GM18520 (cell line): ENCODE measurements around the gene TPD52L1.

Experiments
- ATAC-seq: cut with Tn5 transposase; IDR thresholded peaks from one replicate; pipeline ENCODE4 v1.9.1; 2021; ENCODE audit not compliant: unreplicated experiment

Gene TPD52L1

DNA sequence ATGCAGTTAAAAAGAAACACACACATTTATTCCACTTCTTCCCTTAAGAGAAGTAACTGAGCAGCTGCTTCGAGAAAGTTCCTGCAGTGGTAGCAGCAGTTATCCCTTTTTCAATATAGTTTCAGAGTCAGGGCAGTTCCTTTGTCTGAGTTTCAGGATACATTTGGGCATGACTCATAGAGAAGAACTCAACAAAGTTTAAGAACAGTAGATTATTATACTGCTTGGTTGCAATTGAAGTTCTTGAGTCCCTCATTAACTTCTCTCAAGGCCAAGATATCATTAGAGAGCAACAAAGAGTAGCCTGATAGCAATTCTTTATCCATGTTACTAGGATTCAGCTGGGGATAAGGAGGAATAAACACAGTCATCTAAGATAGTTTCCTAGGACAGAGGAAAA, 54.4 kb downstream of the TPD52L1 start:
- no peak for ATAC-seq

DNA sequence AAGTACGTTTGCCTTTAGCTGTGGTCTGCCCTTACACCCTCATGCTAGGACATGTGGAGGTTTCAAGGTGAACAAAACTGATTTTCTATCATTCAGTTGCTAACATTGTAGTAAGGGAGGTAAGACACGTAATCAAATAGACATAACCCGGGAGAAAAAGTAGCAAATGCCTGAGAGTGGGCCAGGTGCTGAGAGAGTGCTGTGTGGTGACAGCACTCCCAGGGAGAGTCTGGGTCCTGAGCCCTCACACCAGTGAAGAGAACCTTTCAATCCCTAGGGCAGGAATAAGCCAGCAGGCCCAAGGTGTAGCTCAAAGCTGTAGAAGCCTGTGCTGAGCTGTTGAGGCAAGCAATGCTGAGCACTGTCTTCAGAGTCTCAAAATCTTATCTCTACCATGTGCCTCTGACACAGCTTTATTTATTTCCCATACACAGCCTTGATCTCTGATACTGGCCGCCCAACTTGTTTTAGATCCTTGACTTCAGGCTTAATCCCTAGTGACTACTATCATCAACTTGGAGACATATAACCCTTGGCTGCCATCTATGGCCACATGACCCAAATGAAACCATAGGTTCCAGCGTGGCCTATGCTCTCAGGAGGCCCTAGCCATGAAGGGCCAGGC, 55.2 kb downstream of the TPD52L1 start:
- no peak for ATAC-seq

DNA sequence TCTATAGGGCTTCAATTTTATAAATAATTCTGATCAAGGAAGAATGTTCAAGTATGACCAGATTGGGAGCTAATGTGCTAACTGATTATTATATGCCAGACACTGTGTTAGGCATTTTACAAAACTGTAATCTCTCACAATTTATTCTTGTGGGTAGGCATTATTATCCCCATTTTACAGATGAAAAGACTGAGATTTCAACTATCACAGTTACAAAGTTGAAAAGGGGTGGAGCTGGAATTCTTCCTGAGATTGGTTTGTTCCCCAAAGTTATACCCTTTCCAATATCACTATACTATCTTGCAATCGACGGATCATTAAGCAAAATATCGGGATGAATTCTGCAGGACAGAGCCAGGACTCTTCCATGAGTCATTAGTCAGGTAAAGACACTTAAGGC, 57.1 kb downstream of the TPD52L1 start:
- no peak for ATAC-seq

DNA sequence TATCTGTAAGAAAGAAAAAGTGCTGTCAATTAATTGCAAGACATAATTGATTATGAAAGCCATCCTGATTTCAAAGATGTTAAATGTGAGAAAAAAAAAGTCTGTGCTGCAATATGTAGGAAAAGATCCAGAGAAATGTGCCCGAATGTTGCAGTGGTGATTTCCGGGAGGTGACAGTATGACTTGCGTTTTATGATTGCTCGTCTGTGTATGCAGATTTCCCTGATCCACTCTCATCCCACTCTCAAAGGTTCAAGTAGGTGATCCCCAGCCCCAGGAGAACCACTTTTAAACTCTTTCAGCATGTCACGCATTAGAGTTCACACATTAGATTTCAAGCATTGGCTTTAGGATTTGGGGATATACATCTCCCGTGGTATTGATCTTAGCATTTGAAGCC, 57.8 kb downstream of the TPD52L1 start:
- no peak for ATAC-seq

DNA sequence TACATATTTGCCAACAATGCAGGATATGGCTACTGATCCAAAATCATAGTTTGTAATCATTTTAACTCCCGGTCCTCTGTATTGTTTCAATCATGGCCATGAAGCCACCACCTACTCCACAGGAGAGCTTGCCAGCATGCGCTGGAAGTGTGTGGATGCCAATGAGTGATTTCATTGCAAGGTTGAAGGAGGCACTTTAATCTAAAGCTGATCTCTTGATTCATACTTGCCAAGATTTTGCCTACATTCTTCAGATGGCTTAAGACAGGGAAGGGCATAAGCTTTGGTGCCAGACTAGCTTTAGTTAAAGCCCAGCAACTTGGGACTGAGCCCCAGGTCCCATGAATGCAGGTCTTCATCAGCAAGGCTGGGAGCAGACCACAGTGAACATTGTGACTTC, 58.8 kb downstream of the TPD52L1 start:
- no peak for ATAC-seq

DNA sequence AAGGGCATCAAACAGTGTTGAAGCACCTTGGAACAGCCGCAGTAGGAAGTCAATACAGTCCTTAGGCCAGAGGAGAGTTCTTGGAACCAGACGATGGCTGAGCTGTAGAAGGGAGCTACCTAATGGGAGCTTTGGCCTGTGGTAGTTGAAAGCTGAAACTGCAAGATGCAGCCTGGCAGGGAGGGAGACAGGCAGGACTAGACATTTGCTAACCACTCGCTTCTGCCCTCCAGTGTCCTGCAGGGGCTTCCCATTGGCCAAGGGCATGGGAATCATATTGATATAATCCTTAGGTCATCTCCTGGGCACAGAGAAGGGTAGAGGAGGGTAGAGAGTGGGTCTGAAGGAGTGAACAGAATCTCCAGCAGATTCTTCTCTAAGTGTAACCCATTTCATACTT, 60.4 kb downstream of the TPD52L1 start:
- ATAC-seq, result no peak

DNA sequence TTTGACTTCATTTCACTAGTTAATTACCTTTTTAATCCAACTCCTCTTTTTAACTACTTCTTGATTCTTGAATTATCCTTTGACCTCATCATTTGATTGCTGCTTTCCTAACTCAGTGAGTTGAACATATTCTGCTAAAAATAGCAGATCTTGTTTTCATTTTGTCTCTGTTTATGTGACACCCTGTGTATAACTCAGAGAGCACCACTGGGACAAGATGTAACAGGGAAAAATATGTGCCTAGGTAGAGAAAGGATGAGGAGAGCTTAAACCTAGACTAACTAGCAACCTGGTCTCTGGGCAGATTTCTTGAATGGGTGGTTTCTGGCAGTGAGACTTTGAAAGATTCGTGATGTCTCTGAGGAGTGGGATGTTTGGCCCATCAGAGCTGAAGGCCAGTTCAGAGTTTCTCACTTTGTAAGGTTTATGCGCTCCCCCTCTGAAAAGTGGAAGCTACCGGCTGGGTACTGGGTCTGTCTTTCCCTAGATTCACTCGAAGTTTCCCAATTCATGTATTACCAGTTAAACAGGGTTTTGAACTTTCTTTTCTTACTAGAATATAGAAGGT, 61.8 kb downstream of the TPD52L1 start:
- ATAC-seq, result no peak

DNA sequence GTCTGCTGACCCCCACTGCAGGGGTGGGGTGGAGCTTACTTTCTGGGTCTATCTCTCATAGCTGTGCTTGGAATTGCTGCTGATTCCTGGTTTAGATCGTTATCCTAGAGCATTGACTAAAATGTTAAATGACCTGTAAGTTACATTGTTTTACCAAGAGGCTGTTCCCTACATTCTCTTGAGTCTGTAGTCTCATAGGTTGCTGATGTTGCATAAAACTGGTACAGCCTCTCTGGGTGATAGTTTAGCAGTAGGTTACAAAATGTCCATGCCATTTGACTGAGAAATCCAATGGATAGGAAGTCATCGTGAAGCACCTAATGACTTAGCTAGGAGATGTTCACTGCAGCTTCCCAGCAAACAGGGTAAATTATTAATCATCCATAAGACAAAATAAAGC, 62.4 kb downstream of the TPD52L1 start:
- ATAC-seq, result no peak

DNA sequence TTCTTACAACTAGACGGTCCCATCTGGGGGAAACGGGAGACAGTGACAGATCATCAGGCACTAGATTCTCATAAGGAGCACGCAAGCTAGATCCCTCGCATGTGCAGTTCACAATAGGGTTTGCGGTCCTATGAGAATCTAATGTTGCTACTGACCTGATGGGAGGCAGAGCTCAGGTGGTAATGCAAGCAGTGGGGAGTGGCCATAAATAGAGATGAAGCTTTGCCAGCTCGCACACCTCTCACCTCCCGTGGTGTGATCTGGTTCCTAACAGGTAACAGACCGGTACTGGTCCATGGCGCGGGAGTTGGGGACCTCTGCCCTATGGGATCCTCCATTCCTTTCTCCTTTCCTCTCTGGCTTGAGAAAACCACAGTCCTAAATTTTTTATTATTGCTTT, 63.8 kb downstream of the TPD52L1 start:
- no peak for ATAC-seq

DNA sequence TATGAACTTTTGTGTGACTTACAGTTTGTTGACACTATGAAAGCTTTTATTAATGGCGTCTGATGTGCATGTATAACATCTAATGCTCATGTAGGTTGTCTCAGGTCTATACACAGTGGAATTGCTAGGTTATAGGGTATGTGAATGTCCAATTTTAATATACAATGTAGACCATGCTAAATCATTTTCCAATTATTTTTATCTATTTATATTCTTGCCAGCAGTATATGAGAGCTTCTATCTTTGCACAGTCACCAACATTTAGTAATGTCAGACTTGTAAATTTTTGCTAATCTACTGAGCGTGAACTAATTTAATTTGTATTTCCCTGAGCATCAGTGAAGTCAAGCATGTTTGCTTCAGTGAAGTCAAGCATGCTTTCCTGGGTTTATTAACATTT, 64.4 kb downstream of the TPD52L1 start:
- no peak for ATAC-seq

DNA sequence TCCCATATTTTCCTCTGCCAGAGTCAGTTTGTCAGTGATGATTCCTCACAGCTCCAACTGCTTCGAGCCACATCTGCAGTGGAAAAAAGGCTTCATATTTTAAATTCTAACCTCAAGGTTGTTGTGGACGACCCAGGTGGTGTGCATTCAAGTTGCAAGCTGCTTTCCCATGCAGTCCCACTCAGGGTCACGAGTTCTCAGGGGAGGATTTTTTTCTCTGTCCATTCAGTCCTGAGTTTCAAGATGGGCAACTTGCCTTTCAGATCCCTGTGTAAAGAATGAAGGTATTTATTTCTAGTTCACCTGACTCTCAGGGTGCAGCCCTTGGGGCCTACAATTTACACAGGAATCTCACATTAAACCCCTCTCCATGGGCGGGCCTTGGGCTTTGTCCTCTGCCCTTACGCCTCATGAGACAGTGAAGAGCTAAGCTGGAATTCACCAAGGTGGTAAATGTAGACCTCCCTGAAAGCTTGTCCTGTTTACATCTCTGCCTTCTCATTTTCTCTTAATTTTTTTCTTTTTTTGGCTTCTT, 65.9 kb downstream of the TPD52L1 start:
- ATAC-seq, result no peak

DNA sequence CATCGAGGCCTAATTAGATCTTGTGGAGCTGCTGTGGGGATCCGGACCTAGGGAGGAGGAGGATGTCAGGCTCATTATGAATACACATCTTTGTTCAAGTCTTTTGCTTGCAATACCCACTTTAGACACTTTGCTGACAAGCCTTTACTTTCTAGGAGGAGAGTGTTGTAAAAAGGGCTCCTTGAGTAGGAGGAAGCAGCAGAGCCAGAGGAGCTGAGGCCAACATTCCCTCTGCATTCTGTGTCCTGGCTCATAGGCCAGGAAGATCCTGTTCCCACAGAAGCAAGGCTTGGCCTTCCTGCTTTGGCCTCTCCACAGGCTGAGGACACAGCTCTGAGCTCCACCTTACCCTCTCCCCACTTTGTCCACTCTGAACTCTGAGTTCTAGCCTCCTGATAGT, 67.1 kb downstream of the TPD52L1 start:
- no peak for ATAC-seq

DNA sequence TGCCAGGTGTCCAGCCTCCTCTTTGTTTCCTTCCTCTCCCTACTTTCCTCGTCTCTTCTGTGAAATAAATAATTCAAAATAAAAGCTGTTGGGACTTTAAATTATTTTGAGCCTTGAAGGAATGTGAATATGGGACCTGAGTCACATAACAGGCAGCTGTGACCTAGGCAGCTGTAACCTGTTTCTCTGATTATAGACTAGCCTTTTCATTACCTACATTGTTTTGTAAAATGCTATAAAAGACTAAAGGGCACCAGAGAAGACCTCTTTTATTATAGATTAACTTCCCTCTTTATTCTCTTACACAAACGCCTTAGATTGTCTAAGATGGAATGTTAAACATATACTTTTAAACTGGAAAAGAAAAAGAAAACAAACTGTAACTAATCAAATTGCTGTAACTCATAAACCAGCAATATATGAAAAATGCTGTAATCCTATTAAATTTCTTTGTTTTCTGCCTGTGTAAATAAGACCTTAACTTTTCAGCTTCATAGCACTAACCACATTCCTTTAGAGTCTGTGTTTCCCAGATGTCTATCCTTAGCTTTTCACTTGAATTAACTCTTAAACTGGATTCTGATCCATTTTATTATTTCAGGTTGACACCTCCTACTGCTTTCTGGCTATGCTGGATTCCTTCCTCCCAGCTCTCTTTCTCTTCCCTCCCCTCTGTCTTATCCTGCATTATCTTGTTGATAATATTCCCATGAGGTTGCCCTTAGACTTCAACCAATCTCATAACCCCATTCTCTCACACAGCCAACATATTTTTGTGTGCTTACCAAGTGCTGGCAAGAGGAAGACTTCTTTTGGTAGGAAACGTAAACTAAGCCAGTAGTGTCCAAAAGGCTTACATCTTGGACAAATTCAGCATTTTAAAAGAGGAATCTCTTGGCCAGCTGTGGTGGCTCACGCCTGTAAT, 69.2 kb downstream of the TPD52L1 start:
- no peak for ATAC-seq

DNA sequence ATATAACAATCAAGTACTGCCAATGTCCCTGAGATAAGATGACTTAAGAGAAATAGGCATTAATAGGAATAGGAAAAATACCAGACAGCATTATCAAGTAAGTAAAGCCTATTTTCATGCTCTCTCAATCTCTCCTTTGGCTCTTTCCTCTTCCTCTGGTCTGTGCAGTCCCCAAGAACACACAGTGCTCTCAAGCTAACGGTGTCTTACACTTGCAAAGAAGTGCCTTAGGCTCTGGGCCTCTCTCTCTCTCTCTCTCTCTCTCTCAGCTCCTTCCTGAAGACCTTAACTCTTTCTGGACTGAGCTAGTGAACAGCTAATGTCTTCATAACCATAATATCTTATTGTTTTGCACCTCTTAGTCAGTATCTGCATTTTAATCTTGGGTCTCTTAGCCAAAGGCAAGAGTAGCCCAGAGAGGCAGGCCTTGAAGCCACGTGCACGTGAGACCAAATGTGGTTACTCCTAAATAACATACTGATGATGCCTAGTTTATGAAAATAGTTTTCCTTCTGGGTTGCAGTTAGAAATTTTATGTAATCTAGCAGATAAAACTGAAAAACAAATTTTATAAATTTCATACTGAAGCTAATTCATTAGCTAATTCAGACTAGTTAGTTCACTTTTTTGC, 70.8 kb downstream of the TPD52L1 start:
- ATAC-seq, result no peak

DNA sequence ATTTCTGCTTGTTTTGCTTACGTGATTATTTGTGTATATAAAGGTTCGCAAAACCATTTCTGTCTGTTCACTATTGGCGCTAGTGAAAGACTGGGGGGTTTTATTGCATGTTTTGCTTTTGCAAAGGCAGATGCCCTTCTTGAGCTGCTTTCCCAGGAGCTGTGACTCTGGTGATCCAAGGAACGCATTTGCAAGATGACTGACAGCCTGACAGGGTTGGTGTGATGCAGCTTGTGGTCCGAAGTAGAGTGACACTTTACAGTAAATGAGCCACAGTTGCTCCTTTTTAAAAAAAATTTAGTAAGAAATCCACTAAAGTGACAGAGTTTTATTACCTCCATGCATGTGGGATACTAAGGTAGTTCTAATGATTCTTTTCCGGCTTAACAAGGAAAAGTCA, 73.7 kb downstream of the TPD52L1 start:
- ATAC-seq, result no peak

DNA sequence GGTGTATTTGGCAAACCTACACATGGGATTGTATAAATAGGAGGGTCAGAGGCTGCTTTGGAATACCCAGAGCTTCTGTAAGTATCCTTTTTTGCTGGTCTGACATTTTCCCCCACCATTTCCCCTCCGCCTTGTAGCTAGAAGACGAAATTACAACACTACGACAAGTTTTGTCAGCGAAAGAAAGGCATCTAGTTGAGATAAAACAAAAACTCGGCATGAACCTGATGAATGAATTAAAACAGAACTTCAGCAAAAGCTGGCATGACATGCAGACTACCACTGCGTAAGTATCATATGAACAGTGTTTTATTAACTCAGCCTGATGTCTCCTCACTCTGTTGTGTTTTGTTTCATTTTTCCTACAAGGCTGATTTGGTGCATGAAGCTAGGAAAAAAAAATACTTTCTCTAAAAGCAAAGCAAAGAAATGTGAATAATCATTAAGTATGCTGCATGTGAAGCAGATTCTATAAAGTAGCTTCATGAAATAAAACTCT, 75.5 kb downstream of the TPD52L1 start:
- ATAC-seq, result no peak

DNA sequence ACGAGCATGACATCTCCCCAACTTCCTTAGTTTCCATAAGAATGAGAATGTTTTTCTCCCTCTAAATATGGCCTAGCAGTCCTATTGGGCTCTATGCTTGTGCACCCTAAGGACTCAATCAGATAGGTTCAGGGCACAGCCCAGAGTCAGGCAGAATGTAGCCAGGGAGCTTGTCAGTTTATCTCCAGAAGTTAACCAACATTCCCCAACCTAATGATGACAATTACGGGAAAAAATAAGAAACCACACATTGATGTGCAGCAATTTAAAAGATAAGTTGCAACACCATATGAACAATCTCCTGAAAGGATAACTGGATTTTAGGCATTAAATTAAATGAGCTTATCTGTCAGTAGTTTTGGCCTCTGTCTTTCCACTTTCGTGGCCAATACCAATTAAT, 77.1 kb downstream of the TPD52L1 start:
- ATAC-seq, result no peak

DNA sequence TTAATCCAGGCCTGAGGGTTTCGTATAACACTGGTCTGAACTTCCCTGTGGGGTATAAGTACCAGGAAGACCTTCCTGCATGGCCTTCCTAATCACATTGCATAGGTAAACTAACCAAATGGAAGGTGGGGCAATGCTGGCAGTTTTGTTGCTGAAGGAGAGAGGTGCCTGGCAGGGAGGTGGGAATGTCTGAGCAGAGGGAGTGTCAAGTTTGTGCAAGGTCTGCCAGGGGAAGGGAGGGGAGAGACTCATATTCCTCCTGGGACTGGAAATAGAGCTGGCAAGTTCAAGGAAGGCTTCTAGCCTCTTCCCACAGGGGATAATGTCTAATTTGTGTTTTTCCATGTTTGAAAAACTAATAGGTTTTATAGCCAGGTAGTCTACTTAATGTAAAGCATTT, 77.6 kb downstream of the TPD52L1 start:
- no peak for ATAC-seq

DNA sequence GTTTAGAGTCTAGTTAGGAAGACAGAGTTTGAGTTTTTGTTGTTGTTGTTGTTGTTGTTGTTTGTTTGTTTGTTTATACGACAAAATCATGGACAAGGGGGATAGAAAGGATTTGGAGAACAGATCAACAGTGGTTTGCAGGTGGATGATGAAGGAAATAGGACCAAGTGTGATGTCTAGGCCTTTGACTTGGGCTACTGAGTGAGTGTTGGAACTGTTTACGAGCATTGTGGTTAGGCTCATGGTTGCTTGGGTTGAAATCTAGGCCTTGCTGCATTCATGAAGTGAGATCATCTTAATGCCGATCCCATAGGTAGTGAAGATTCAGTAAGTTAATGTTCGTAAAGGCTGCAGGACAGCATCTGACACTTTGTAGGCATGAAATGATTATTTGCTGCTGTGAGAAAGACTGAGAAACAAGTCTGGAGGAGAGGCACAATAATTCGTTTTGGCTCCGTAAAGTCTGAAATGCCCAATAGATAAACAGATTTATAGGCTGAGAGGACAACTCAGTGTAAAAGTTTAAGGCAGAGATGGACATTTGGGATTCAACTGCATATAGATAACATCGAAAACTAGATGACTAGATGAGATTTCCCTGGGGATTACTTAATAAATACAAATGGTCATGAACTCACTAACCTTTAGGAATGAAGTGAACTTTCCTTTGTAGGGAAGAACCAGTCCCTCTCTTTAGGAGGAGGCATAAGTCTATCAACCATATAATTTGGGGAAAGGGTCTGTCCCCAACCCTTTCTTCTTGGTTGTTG, 78.2 kb downstream of the TPD52L1 start:
- no peak for ATAC-seq

DNA sequence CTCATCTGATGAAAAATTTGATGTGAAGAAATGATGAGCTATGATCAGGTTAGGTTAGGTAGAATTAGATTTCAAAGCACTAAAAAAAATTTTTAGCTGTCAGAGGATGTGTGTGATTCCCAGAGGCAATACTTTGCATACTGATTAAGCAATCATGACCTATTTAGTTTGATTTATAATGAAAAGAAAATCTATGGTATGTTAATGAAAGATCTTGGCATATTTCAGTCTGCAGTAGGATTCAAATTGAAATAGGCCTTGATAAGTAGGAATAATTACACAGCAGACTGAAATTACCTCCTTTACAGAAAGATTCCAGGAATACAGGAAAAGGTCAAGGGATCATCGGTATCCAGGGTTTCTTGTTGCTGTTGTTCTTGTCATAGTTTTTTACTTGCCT, 78.9 kb downstream of the TPD52L1 start:
- no peak for ATAC-seq

DNA sequence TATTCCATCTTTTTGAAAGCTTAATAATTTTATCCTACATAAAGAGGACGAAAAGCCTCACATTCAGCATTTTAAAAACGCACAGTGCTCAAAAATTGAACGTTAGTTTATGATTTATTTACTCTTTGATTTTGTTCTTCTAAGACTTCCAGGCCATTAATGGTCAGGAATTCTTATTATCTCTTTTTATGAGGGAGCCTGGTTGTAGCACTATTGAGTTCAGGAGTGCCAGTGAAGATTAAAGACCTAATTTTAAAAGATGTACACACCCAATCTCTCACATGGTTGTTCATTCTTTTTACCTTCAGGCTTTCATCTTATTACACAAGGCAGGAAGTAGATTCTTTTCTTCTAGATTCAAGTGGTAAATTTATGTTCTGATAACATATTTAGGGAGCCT, 79.6 kb downstream of the TPD52L1 start:
- no peak for ATAC-seq
